Measurements from ENCODE around the gene PEX7.
A peak's percentile ranks its signal among the peaks of the same experiment; 100 is the strongest.
"Not testable (repeated sequence)": the region's sequence is repeated elsewhere in the genome, so short reads cannot be mapped to it uniquely, and the experiment has no call there.

Gene PEX7

GRCh38 chr6:136860043-136860442 lies 37.7 kb downstream of the PEX7 start:
- H3K4me3 ChIP-seq (replicated peaks in 1 of 2; ENCODE audit: low read depth in 2 of 2, low read length in 2 of 2), result no peak overlapping the region
- TF ChIP-seq CTCF (IDR thresholded peaks at IDR 0.05; ENCODE audit: low read depth, low read length), result no peak
- DNase-seq (ENCODE audit: low read depth in 2 of 2), result peak in 1 of 2 donors; percentile 16

DNA sequence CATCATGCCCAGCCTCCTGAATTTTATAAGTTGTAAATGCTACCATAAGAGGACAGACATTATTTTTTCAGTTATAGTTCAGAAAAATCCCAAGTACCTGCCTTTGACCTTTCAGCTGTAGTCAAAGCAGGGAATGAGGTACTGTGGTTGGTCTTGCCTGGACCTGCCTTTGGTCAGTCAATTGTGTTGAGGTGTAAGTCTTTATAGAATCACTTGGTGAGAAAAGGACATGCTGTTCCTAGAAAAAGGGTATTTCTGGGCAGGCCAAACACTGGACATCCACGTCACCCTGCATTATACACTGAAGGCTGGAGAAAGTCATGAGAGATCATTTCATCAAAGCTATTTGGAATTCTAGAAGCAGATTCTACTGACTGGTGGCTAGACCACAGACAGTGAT lies 40.3 kb downstream of the PEX7 start:
- TF ChIP-seq CTCF (IDR thresholded peaks at IDR 0.05; ENCODE audit: low read depth, low read length), result no peak
- DNase-seq (ENCODE audit: low read depth in 2 of 2), result no peak
- no peak overlapping the region for H3K4me3 ChIP-seq (replicated peaks in 1 of 2; ENCODE audit: low read depth in 2 of 2, low read length in 2 of 2)

- no peak for DNase-seq (ENCODE audit: low read depth in 2 of 2)
- H3K4me3 ChIP-seq (replicated peaks in 1 of 2; ENCODE audit: low read depth in 2 of 2, low read length in 2 of 2), result no peak overlapping the region
- no peak for TF ChIP-seq CTCF (IDR thresholded peaks at IDR 0.05; ENCODE audit: low read depth, low read length)
Observed at GRCh38 chr6:136863752-136864151, 41.4 kb downstream of the PEX7 start.

GRCh38 chr6:136864676-136865075 lies 42.3 kb downstream of the PEX7 start:
- no peak overlapping the region for H3K4me3 ChIP-seq (replicated peaks in 1 of 2; ENCODE audit: low read depth in 2 of 2, low read length in 2 of 2)
- no peak for DNase-seq (ENCODE audit: low read depth in 2 of 2)
- TF ChIP-seq CTCF (IDR thresholded peaks at IDR 0.05; ENCODE audit: low read depth, low read length), result no peak

GRCh38 chr6:136866872-136867416 lies 44.6 kb downstream of the PEX7 start:
- TF ChIP-seq CTCF (IDR thresholded peaks at IDR 0.05; ENCODE audit: low read depth, low read length), result no peak
- H3K4me3 ChIP-seq (replicated peaks in 1 of 2; ENCODE audit: low read depth in 2 of 2, low read length in 2 of 2), result no peak overlapping the region
- peak; percentile 40 to 51 for DNase-seq (ENCODE audit: low read depth in 2 of 2)

GRCh38 chr6:136869451-136869850 lies 47.1 kb downstream of the PEX7 start:
- no peak for TF ChIP-seq CTCF (IDR thresholded peaks at IDR 0.05; ENCODE audit: low read depth, low read length)
- DNase-seq (ENCODE audit: low read depth in 2 of 2), result no peak
- H3K4me3 ChIP-seq (replicated peaks in 1 of 2; ENCODE audit: low read depth in 2 of 2, low read length in 2 of 2), result no peak overlapping the region

DNA sequence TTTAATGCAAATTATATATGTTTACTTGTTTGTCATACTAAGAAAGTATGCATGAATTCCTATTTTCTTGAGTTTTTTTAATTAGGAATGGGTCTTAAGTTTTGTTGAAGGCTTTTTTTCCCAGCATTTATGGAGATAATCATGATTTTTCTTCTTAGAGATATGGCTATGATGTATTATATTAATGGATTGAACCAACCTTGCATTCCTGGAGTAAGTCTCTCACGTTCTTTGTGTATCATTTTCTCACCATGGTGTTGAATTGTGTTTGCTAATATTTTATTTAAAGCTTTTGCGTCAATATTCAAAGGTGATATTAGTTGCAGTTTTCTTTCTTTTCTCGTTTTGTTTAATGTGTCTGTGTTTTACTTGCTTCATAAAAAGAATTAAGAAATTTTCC lies 51.4 kb downstream of the PEX7 start:
- no peak overlapping the region for H3K4me3 ChIP-seq (replicated peaks in 1 of 2; ENCODE audit: low read depth in 2 of 2, low read length in 2 of 2)
- no peak for TF ChIP-seq CTCF (IDR thresholded peaks at IDR 0.05; ENCODE audit: low read depth, low read length)
- DNase-seq (ENCODE audit: low read depth in 2 of 2), result peak; percentile 13 to 44

DNA sequence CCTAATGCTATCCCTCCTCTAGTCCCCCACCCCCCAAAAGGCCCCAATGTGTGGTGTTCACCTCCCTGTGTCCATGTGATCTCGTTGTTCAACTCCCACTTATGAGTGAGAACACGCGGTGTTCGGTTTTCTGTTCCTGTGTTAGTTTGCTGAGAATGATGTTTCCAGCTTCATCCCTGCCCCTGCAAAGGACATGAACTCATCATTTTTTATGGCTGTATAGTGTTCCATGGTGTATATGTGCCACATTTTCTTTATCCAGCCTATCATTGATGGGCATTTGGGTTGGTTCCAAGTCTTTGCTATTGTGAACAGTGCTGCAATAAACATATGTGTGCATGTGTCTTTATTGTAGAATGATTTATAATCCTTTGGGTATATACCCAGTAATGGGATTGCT lies 54.1 kb downstream of the PEX7 start:
- DNase-seq (ENCODE audit: low read depth in 2 of 2); H3K4me3 ChIP-seq (replicated peaks in 1 of 2; ENCODE audit: low read depth in 2 of 2, low read length in 2 of 2): not testable (repeated sequence)

All from cardiac fibroblast (primary cell).